Measurements from ENCODE around the gene RIMBP3B.
"Not testable (repeated sequence)": the region's sequence is repeated elsewhere in the genome, so short reads cannot be mapped to it uniquely, and the experiment has no call there.

The RIMBP3B gene, protein sequence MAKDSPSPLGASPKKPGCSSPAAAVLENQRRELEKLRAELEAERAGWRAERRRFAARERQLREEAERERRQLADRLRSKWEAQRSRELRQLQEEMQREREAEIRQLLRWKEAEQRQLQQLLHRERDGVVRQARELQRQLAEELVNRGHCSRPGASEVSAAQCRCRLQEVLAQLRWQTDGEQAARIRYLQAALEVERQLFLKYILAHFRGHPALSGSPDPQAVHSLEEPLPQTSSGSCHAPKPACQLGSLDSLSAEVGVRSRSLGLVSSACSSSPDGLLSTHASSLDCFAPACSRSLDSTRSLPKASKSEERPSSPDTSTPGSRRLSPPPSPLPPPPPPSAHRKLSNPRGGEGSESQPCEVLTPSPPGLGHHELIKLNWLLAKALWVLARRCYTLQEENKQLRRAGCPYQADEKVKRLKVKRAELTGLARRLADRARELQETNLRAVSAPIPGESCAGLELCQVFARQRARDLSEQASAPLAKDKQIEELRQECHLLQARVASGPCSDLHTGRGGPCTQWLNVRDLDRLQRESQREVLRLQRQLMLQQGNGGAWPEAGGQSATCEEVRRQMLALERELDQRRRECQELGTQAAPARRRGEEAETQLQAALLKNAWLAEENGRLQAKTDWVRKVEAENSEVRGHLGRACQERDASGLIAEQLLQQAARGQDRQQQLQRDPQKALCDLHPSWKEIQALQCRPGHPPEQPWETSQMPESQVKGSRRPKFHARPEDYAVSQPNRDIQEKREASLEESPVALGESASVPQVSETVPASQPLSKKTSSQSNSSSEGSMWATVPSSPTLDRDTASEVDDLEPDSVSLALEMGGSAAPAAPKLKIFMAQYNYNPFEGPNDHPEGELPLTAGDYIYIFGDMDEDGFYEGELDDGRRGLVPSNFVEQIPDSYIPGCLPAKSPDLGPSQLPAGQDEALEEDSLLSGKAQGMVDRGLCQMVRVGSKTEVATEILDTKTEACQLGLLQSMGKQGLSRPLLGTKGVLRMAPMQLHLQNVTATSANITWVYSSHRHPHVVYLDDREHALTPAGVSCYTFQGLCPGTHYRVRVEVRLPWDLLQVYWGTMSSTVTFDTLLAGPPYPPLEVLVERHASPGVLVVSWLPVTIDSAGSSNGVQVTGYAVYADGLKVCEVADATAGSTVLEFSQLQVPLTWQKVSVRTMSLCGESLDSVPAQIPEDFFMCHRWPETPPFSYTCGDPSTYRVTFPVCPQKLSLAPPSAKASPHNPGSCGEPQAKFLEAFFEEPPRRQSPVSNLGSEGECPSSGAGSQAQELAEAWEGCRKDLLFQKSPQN (N-terminal part only)

GRCh38 chr22:21383701-21384467 is at the start of gene RIMBP3B:
Gene RIMBP3B (plus strand): TSS chr22:21383751. CDS start chr22:21383859, 108 bp downstream.
- not testable (repeated sequence) for FAIRE-seq; DNase-seq (ENCODE audit: extremely low spot score, insufficient read length, low read depth)

GRCh38 chr22:21357527-21357926 is 26.0 kb upstream of the RIMBP3B start:
- not testable (repeated sequence) for FAIRE-seq; DNase-seq (ENCODE audit: extremely low spot score, insufficient read length, low read depth)

DNA sequence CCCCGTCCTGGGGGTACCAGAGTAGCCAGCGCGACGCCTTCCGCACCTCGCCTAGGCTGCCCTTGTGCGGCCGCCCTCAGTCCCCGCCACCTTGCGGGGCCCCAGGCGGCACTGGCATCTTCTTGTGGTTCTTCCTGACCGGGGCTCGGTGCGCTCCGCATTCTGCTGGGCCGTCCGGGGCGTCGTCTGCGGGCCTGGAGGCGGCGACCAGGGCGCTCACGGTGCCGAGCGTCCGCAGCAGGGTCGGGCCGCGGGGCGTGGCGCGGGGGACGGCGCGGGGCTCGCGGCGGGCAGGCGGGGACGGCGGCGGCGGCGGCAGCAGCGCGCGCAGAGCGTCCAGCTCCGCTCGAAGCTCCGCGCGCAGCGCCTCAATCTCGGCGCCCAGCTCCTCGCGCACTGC is 23.0 kb upstream of the RIMBP3B start:
- FAIRE-seq; DNase-seq (ENCODE audit: extremely low spot score, insufficient read length, low read depth): not testable (repeated sequence)

DNA sequence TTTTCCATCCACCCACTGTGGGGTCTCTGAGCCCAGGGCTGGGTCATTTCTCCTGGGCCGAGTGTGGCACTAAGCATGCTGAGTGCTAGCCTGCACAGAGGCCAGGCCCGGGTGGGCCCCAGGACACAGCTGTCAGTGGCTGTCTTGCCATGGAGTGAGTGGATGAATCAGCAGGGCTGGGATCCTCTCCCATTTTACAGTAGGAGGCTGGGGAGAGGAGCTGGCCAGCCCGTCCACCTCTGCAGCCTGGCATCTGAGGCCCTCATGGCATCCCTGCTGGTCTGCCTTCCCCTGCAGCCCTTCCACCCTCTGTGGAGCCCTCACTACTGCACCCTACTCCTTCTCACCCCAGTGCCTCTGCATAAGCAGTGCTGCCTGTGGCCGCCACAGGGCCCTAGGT is 21.1 kb upstream of the RIMBP3B start:
- FAIRE-seq; DNase-seq (ENCODE audit: extremely low spot score, insufficient read length, low read depth): not testable (repeated sequence)

- not testable (repeated sequence) for DNase-seq (ENCODE audit: extremely low spot score, insufficient read length, low read depth); FAIRE-seq
These were observed 20.5 kb upstream of the RIMBP3B start for GRCh38 chr22:21363061-21363460.

- not testable (repeated sequence) for FAIRE-seq; DNase-seq (ENCODE audit: extremely low spot score, insufficient read length, low read depth)
These were observed 19.7 kb upstream of the RIMBP3B start for GRCh38 chr22:21363803-21364202.

DNA sequence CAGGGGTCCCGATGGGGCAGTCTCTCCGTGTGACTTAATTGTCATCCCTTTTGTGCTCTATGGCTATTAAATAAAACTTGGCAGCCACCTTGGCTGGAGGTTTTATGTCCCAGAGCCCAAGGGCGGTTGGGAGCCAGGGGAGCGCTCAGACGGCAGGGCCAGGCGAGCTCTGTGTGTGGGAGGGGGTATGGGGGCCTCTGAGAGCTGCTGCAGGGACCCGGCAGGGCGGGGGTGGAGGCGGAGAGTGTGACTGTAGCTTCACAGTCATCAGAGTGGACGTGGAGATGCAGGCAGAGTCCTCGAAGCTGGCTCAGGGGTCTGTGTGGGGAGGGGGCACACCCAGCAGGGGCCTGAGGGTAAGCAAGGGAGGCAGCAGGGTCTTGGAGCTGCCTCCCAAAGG is 19.2 kb upstream of the RIMBP3B start:
- not testable (repeated sequence) for FAIRE-seq; DNase-seq (ENCODE audit: extremely low spot score, insufficient read length, low read depth)

DNA sequence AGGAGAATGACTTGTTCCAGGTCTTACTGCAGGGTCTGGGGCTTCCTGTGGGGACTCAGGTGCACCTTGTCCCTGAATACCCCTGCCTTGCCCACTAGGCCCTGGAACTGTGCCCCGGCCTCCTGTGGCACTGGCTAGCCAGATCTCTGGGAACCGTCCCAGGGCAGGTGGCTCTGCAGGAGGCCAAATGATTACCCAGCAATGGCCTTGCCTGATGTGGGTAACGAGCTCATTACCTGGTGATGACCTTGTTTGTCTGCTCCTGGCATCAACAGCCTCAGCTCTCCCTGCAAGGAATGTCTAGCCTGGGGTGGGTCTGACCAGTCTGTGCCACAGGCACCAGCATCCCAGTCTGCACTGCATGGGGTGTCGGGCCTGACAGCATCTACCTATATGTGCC is 18.2 kb upstream of the RIMBP3B start:
- not testable (repeated sequence) for DNase-seq (ENCODE audit: extremely low spot score, insufficient read length, low read depth); FAIRE-seq

- FAIRE-seq; DNase-seq (ENCODE audit: extremely low spot score, insufficient read length, low read depth): not testable (repeated sequence)
These were observed 14.8 kb upstream of the RIMBP3B start for GRCh38 chr22:21368603-21369310.

GRCh38 chr22:21375880-21376279 is 7.7 kb upstream of the RIMBP3B start:
- not testable (repeated sequence) for DNase-seq (ENCODE audit: extremely low spot score, insufficient read length, low read depth); FAIRE-seq

GRCh38 chr22:21384468-21385357 is 1.2 kb downstream of the RIMBP3B start:
- FAIRE-seq; DNase-seq (ENCODE audit: extremely low spot score, insufficient read length, low read depth): not testable (repeated sequence)

DNA sequence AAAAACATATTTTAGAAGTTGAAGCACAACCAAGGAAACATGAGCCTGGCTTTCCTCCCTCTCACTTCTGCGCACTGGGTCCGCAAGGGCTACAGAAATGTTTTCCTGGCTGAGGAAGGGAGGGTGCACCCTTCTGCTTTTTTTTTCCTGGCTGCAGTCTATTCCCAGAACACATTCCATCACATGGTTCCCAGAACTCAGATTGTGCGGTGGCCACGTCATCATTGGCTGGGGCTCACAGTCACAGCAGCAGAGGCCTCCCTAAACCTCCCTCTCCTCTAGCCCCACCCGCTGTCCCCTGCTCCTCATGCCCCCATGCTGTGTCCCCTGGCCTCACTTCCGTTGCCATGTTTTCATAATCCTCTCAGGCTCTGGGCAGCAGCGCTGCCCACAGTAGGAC is 5.9 kb downstream of the RIMBP3B start:
- DNase-seq (ENCODE audit: extremely low spot score, insufficient read length, low read depth); FAIRE-seq: not testable (repeated sequence)

- not testable (repeated sequence) for DNase-seq (ENCODE audit: extremely low spot score, insufficient read length, low read depth); FAIRE-seq
These were observed 6.5 kb downstream of the RIMBP3B start for GRCh38 chr22:21390013-21390412.

DNA sequence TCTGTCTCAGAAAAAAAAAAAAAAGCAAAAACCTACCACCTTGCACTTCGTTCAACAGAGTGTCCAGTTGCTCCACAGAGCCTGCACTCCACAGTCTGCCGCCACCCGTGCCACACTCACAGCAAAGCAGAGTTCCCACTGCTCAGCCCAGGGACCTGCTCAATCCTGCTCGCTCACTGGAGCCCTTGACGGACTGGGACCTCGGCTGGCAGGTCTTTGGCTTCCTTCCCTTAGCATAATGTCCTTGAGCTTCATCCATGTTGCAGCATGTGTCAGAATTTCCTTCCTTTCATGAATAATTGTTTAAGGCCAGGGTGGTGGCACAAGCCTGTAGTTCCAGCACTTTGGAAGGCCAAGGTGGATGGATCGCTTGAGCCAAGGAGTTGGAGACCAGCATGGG is 11.1 kb downstream of the RIMBP3B start:
- not testable (repeated sequence) for DNase-seq (ENCODE audit: extremely low spot score, insufficient read length, low read depth); FAIRE-seq

GRCh38 chr22:21401197-21401969 is 17.8 kb downstream of the RIMBP3B start:
- DNase-seq (ENCODE audit: extremely low spot score, insufficient read length, low read depth); FAIRE-seq: not testable (repeated sequence)

DNA sequence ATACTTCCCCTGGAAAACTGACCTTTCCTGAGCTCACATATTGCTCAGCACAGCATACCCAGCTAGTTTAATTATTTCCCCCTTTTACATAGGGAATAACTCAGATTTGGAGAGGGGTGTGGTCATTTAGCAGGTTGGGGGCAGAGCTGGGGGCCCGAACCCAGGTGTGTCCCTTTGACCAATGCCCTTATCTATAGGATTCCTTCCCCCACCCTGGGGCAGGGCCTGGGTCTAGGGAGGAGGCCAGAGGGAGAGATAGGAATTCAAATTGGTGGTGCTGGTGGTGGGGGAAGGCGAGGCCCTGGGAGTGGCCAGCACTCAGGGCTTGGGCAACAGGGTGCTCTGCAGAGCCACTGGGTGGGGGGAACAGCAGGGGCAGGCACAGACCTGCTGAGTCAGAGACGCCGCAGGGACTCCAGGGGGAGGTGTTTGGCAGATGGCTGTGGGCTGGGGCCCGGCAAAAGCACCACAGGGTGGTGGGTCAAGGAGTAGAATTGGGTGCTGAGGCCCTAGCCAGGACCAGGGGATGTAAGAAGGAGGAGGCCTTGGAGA is 19.3 kb downstream of the RIMBP3B start:
- FAIRE-seq; DNase-seq (ENCODE audit: extremely low spot score, insufficient read length, low read depth): not testable (repeated sequence)

All from GM18507 (cell line).